Activated naive CD8-positive, alpha-beta T cell treated with anti-CD3 and anti-CD28 coated beads, Interleukin-2, amount 10 ng/mL, durations not matched to agents 7 days and 5 days (primary cell): ENCODE results near the gene ARHGAP44. TPM values are rescaled to one million over a fixed set of nuclear protein-coding genes. Genes with fewer than 3 reads are reported as not detected.

Experiments used
- ATAC-seq: fragments of 150-1000 bp; cut with Tn5 transposase; one replicate; pipeline ENCODE4 v1.10.0; 2021; ENCODE audit warnings: low read depth, moderate library complexity
- POLR2A ChIA-PET: fragments of 350-600 bp; sonication (Branson Sonifier 250); formaldehyde crosslinking; loops from one replicate; lab custom pipeline; 2021; ENCODE audit warnings: antibody characterized with exemption; lab: Charles Lee
- DNase-seq: peaks from one replicate; pipeline ENCODE4 v3.0.0; 2021
- H3K27ac Mint-ChIP-seq: one replicate; pipeline ENCODE4 v1.8.0; 2022; ENCODE audit warnings: mild to moderate bottlenecking, mixed read lengths
- H3K27me3 Mint-ChIP-seq: one replicate; pipeline ENCODE4 v1.8.0; 2022; ENCODE audit warnings: mild to moderate bottlenecking, moderate library complexity, mixed read lengths
- H3K36me3 Mint-ChIP-seq: one replicate; pipeline ENCODE4 v1.8.0; 2021; ENCODE audit warnings: mild to moderate bottlenecking, mixed read lengths
- H3K4me1 Mint-ChIP-seq: one replicate; pipeline ENCODE4 v1.8.0; 2021; ENCODE audit warnings: mixed read lengths
- H3K4me3 Mint-ChIP-seq: one replicate; pipeline ENCODE4 v1.8.0; 2022; ENCODE audit warnings: mild to moderate bottlenecking, moderate library complexity, mixed read lengths
- H3K9me3 Mint-ChIP-seq: one replicate; pipeline ENCODE4 v1.8.0; 2021; ENCODE audit warnings: mixed read lengths
- total RNA-seq, 2 experiments: library from RNA; stranded (reverse); gene quantifications; one replicate each; pipeline ENCODE4 v1.2.3, GENCODE V29; 2021

The ARHGAP44 gene
- total RNA-seq, 2 experiments from 2014 or later, result not detected

GRCh38 chr17:12794919-12795532 is 5.7 kb downstream of the ARHGAP44 start:
- POLR2A ChIA-PET, result no interaction called here
- Mint-ChIP-seq H3K36me3 (no peaks in the 10 kb centered on the region), H3K9me3 (peaks cover 4% of the 10 kb centered on the region), H3K27me3 (peaks cover 10% of the 10 kb centered on the region), H3K4me3 (no peak overlapping the region), H3K4me1 (peaks cover 1% of the 10 kb centered on the region), H3K27ac (no peak overlapping the region)
- DNase-seq, result no peak
- no peak for ATAC-seq

DNA sequence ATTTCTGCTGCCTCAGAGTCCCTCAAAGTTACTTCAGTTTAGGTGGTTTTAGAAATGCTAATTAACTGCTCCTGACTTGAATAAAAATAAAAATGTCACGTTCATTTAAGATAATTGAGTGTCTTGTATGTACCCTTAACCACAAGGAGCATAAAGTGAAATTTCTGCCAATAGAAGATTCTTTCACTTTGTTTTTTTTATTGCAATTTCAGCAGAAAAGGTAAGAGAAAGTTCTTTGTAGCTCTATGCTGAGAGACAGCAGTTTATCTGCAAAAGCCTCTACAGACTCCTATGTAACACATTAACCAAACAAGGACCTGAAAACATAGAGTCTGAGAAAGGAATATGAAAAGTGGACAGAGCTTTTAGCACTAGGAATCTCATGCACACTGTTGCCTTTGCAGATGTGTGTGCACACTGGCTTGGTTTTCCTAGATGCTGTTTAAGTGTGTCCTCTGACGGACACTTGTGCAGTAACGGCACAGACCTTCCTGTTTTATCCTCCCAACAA is 11.6 kb downstream of the ARHGAP44 start:
- H3K9me3 Mint-ChIP-seq, result peaks cover 9% of the 10 kb centered on the region
- H3K4me3 Mint-ChIP-seq, result no peak overlapping the region
- no peaks in the 10 kb centered on the region for H3K36me3 Mint-ChIP-seq
- no peak for ATAC-seq
- H3K27ac Mint-ChIP-seq, result no peak overlapping the region
- no peaks in the 10 kb centered on the region for H3K27me3 Mint-ChIP-seq
- no peaks in the 10 kb centered on the region for H3K4me1 Mint-ChIP-seq
- no peak for DNase-seq
- POLR2A ChIA-PET, result no interaction called here

DNA sequence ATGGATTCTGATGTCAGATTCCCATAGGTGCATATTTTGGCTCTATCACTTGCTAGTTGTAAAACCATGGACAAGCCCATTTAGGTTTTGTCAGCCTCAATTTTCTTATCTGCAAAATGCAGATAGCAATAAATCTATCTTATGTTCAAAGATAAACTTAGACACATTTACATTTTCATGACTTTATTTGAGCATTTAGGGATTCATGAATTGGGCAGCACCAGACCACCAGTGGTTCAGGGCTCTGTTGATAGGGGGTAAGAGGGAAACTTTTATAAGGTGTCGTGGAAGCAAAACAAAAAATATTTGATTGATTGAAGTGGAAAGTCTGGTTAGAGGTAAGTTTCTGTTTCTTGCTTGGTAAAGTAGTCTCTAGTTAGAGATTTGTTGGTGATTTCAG is 17.3 kb downstream of the ARHGAP44 start:
- POLR2A ChIA-PET, result no interaction called here
- no peak for ATAC-seq
- Mint-ChIP-seq H3K27me3 (no peaks in the 10 kb centered on the region), H3K36me3 (no peaks in the 10 kb centered on the region), H3K9me3 (peaks cover 21% of the 10 kb centered on the region), H3K4me1 (no peaks in the 10 kb centered on the region), H3K27ac (no peak overlapping the region), H3K4me3 (no peak overlapping the region)
- no peak for DNase-seq

DNA sequence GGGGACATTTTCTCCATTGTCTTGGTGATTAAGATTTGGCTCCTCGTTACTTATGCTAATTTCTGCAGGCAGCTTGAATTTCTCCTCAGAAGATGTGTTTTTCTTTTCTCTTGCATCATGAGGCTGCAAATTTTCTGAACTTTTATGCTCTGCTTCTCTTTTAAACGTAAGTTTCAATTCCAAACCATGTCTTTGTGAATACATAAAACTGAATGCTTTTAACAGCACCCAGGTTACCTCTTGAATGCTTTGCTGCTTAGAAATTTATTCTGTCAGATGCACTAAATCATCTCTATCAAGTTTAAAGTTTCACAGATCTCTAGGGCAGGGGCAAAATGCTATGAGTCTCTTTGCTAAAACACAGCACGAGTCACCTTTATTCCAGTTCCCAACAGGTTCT is 19.4 kb downstream of the ARHGAP44 start:
- POLR2A ChIA-PET, result no interaction called here

GRCh38 chr17:12812877-12813276 is 23.6 kb downstream of the ARHGAP44 start:
- Mint-ChIP-seq H3K4me3 (no peak overlapping the region), H3K27ac (no peak overlapping the region), H3K27me3 (no peaks in the 10 kb centered on the region), H3K9me3 (peaks cover 9% of the 10 kb centered on the region), H3K4me1 (no peaks in the 10 kb centered on the region), H3K36me3 (no peaks in the 10 kb centered on the region)
- POLR2A ChIA-PET, result no interaction called here
- DNase-seq (no peak), ATAC-seq (no peak)

More for the DNA sequence above, 19.4 kb downstream of the ARHGAP44 start:
- ATAC-seq (no peak), DNase-seq (no peak)
- peaks cover 21% of the 10 kb centered on the region for H3K9me3 Mint-ChIP-seq
- H3K4me3 Mint-ChIP-seq, result no peak overlapping the region
- no peaks in the 10 kb centered on the region for H3K27me3 Mint-ChIP-seq
- no peaks in the 10 kb centered on the region for H3K4me1 Mint-ChIP-seq
- no peaks in the 10 kb centered on the region for H3K36me3 Mint-ChIP-seq
- no peak overlapping the region for H3K27ac Mint-ChIP-seq

GRCh38 chr17:12813664-12814063 is 24.4 kb downstream of the ARHGAP44 start:
- no peaks in the 10 kb centered on the region for H3K4me1 Mint-ChIP-seq
- peaks cover 10% of the 10 kb centered on the region for H3K9me3 Mint-ChIP-seq
- H3K27me3 Mint-ChIP-seq, result no peaks in the 10 kb centered on the region
- no peak for DNase-seq
- ATAC-seq, result no peak
- POLR2A ChIA-PET, result no interaction called here
- no peak overlapping the region for H3K4me3 Mint-ChIP-seq
- H3K27ac Mint-ChIP-seq, result no peak overlapping the region
- H3K36me3 Mint-ChIP-seq, result no peaks in the 10 kb centered on the region

GRCh38 chr17:12814718-12815117 is 25.4 kb downstream of the ARHGAP44 start:
- POLR2A ChIA-PET, result no interaction called here
- Mint-ChIP-seq H3K36me3 (no peaks in the 10 kb centered on the region), H3K27ac (no peak overlapping the region), H3K4me1 (no peaks in the 10 kb centered on the region), H3K9me3 (peaks cover 3% of the 10 kb centered on the region), H3K4me3 (no peak overlapping the region), H3K27me3 (no peaks in the 10 kb centered on the region)
- no peak for ATAC-seq
- DNase-seq, result no peak

GRCh38 chr17:12815642-12816141 is 26.4 kb downstream of the ARHGAP44 start:
- ATAC-seq, result no peak
- H3K4me1 Mint-ChIP-seq, result no peaks in the 10 kb centered on the region
- H3K27ac Mint-ChIP-seq, result no peak overlapping the region
- H3K4me3 Mint-ChIP-seq, result no peak overlapping the region
- POLR2A ChIA-PET, result no interaction called here
- H3K9me3 Mint-ChIP-seq, result peaks cover 1% of the 10 kb centered on the region
- DNase-seq, result no peak
- H3K36me3 Mint-ChIP-seq, result no peaks in the 10 kb centered on the region
- H3K27me3 Mint-ChIP-seq, result no peaks in the 10 kb centered on the region

DNA sequence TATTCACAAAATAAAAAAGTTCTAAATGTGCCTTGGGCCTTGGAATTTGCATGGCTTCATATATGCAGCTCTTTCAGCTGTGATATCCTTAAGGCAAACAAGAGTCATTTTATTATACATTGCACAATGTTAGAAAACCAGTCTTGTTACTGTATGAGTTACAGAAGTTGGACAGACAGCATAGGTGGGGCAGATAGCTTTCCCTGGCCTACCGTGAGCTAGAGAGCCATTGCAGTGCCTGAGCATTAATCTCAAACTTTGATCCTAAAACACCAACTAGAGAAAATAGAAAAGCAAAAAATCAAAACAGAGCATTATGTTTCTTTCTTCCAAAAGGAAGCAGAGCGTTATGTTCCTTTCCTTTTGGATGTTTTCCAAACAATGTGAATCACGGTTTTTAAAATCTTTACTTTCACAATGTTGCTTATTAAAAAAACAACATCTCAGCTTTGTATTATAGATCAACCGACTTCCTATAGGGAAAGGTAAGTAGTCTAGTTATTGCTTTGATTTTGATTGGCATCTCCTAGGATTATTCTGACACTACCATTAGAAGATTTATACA is 32.2 kb downstream of the ARHGAP44 start:
- Mint-ChIP-seq H3K4me1 (no peaks in the 10 kb centered on the region), H3K9me3 (peaks cover 4% of the 10 kb centered on the region), H3K27me3 (no peaks in the 10 kb centered on the region), H3K4me3 (no peak overlapping the region), H3K27ac (no peak overlapping the region), H3K36me3 (no peaks in the 10 kb centered on the region)
- POLR2A ChIA-PET, result no interaction called here
- DNase-seq (no peak), ATAC-seq (no peak)

GRCh38 chr17:12826431-12826830 is 37.1 kb downstream of the ARHGAP44 start:
- H3K36me3 Mint-ChIP-seq, result no peaks in the 10 kb centered on the region
- H3K27ac Mint-ChIP-seq, result no peak overlapping the region
- H3K9me3 Mint-ChIP-seq, result peaks cover 10% of the 10 kb centered on the region
- no peaks in the 10 kb centered on the region for H3K4me1 Mint-ChIP-seq
- H3K27me3 Mint-ChIP-seq, result no peaks in the 10 kb centered on the region
- H3K4me3 Mint-ChIP-seq, result no peak overlapping the region
- POLR2A ChIA-PET, result no interaction called here
- DNase-seq, result no peak
- ATAC-seq, result no peak

- Mint-ChIP-seq H3K9me3 (peaks cover 21% of the 10 kb centered on the region), H3K4me3 (no peak overlapping the region)
- POLR2A ChIA-PET, result no interaction called here
These were observed 41.5 kb downstream of the ARHGAP44 start for GRCh38 chr17:12830777-12831247.

GRCh38 chr17:12831839-12832238 is 42.5 kb downstream of the ARHGAP44 start:
- Mint-ChIP-seq H3K4me3 (no peak overlapping the region), H3K27ac (no peak overlapping the region), H3K9me3 (peaks cover 22% of the 10 kb centered on the region), H3K36me3 (no peaks in the 10 kb centered on the region), H3K27me3 (no peaks in the 10 kb centered on the region), H3K4me1 (no peaks in the 10 kb centered on the region)
- DNase-seq (no peak), ATAC-seq (no peak)
- POLR2A ChIA-PET, result no interaction called here

More at GRCh38 chr17:12830777-12831247, 41.5 kb downstream of the ARHGAP44 start:
- ATAC-seq (no peak), DNase-seq (no peak)
- Mint-ChIP-seq H3K27me3 (no peaks in the 10 kb centered on the region), H3K27ac (no peak overlapping the region), H3K36me3 (no peaks in the 10 kb centered on the region), H3K4me1 (no peaks in the 10 kb centered on the region)

- Mint-ChIP-seq H3K36me3 (no peaks in the 10 kb centered on the region), H3K4me1 (no peaks in the 10 kb centered on the region), H3K4me3 (no peak overlapping the region), H3K9me3 (peaks cover 7% of the 10 kb centered on the region), H3K27ac (no peak overlapping the region), H3K27me3 (no peaks in the 10 kb centered on the region)
- POLR2A ChIA-PET, result no interaction called here
- ATAC-seq, result no peak
- no peak for DNase-seq
These were observed 49.7 kb downstream of the ARHGAP44 start for GRCh38 chr17:12839042-12839441.

DNA sequence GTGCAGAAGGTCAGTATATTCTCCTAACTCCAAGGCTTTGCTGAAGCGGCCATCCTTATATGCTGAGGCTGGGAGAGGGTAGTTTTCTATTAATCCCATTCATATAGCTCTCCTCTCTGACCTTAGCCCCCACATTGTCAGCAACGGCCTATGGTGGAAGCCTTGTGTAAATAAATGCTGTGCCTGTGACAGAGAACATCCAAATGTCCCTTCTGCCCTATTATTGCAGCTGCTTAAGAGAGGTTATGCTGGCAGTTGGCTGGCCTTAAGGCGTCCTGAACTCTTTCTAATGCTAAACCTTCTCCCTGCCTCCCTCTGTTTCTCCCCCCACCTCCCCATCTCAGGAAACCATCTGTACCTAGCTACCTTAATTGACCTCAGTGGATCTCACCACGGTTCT is 53.6 kb downstream of the ARHGAP44 start:
- Mint-ChIP-seq H3K4me1 (no peaks in the 10 kb centered on the region), H3K36me3 (no peaks in the 10 kb centered on the region)

More for the DNA sequence above, 53.6 kb downstream of the ARHGAP44 start:
- no peaks in the 10 kb centered on the region for H3K27me3 Mint-ChIP-seq
- no peak overlapping the region for H3K4me3 Mint-ChIP-seq
- DNase-seq (no peak), ATAC-seq (no peak)
- no peak overlapping the region for H3K27ac Mint-ChIP-seq
- peaks cover 6% of the 10 kb centered on the region for H3K9me3 Mint-ChIP-seq
- POLR2A ChIA-PET, result no interaction called here
